BLaER1 treated with 17β-estradiol and CSF1 and Interleukin-3, amounts not matched to agents 10 nM and 100 nM (cell line): ENCODE measurements around the gene SMOC2.
"Not testable (repeated sequence)": the region's sequence is repeated elsewhere in the genome, so short reads cannot be mapped to it uniquely, and the experiment has no call there.

Experiments
- H3K27ac ChIP-seq, 11 experiments: shearing (Covaris generic); formaldehyde crosslinking; 2 replicates each; pipeline ENCODE4 v1.8.1; 2022
- H3K27me3 ChIP-seq, 11 experiments: shearing (Covaris generic); formaldehyde crosslinking; 2 replicates each; pipeline ENCODE4 v1.8.1; 2022
- H3K36me3 ChIP-seq, 11 experiments: shearing (Covaris generic); formaldehyde crosslinking; 2 replicates each; pipeline ENCODE4 v1.8.1; 2022
- H3K4me1 ChIP-seq, 10 experiments: shearing (Covaris generic); formaldehyde crosslinking; 2 replicates each; pipeline ENCODE4 v1.8.1; 2022
- H3K4me2 ChIP-seq, 11 experiments: shearing (Covaris generic); formaldehyde crosslinking; 2 replicates each; pipeline ENCODE4 v1.8.1; 2022
- H3K4me3 ChIP-seq, 10 experiments: shearing (Covaris generic); formaldehyde crosslinking; 2 replicates each; pipeline ENCODE4 v1.8.1; 2022
- H3K9ac ChIP-seq, 11 experiments: shearing (Covaris generic); formaldehyde crosslinking; 2 replicates each; pipeline ENCODE4 v1.8.1; 2022
- H3K9me3 ChIP-seq, 11 experiments: shearing (Covaris generic); formaldehyde crosslinking; replicated peaks in 1 of 11; 2 replicates each; pipeline ENCODE4 v1.8.1; 2022
- H4K20me1 ChIP-seq, 11 experiments: shearing (Covaris generic); formaldehyde crosslinking; 2 replicates each; pipeline ENCODE4 v1.8.1; 2022
- Cebpa-rat ChIP-seq, 11 experiments: shearing (Covaris generic); IDR thresholded peaks; 2 replicates each; pipeline ENCODE4 v1.8.1; 2022

The SMOC2 gene

DNA sequence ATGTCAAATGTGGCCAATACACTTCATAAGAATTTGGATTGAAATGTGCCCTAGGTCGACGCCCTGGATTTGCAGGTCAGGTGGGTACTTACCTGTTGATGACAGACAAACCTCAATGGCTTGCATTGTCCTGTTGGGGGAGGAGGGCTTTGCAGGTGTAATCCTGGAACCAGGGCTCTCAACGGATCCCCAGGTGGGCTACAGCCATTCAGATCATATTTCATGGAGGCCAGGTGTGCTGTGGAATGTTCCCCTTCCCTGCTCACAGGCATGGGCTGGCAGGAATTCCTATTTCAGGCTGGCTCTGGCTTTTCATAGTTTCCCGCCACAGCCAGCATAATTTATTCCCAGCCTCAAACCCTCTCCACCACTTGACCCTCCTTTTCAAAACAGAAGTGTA lies 254.7 kb downstream of the SMOC2 start:
- Histone ChIP-seq H3K27me3 (no peaks in the 10 kb centered on the region), H3K4me1 (no peaks in the 10 kb centered on the region), H3K27ac (no peak overlapping the region), H3K4me2 (no peak overlapping the region), H4K20me1 (no peaks in the 10 kb centered on the region), H3K9ac (no peak overlapping the region), H3K9me3 (peaks cover 0 to 6% (median 0%) of the 10 kb centered on the region in 11 experiments; a peak in 2 of 22 replicates), H3K4me3 (no peak overlapping the region), H3K36me3 (no peaks in the 10 kb centered on the region)
- TF ChIP-seq Cebpa-rat (IDR thresholded peaks at IDR 0.05): no peak

DNA sequence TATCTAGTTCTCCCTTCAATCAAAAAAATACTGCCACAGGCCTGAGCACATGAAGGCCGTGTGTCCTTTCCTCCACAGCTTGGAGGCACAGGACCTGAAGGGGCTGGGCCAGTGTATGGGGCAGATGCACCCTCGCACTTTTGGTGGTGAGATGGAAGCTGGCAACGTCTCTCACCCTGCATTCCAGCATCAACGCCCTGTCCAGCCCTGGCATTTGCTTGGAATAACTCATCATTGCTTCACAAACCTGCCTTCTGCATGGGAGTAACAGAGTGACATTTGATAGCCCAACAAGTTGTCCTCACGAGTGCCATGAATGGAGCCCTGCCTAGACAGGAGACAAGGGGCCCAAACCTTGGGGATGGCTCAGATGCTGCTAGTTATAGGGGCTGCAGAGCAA lies 257.9 kb downstream of the SMOC2 start:
- H3K36me3 ChIP-seq: no peaks in the 10 kb centered on the region
- H4K20me1 ChIP-seq: no peaks in the 10 kb centered on the region
- no peak overlapping the region for H3K9ac ChIP-seq
- no peak overlapping the region for H3K4me2 ChIP-seq
- TF ChIP-seq Cebpa-rat (IDR thresholded peaks at IDR 0.05): no peak
- H3K27ac ChIP-seq: no peak overlapping the region
- no peaks in the 10 kb centered on the region for H3K4me1 ChIP-seq
- no peaks in the 10 kb centered on the region for H3K27me3 ChIP-seq
- H3K4me3 ChIP-seq: no peak overlapping the region
- H3K9me3 ChIP-seq: peaks cover 0 to 6% (median 0%) of the 10 kb centered on the region in 11 experiments; a peak in 2 of 22 replicates

DNA sequence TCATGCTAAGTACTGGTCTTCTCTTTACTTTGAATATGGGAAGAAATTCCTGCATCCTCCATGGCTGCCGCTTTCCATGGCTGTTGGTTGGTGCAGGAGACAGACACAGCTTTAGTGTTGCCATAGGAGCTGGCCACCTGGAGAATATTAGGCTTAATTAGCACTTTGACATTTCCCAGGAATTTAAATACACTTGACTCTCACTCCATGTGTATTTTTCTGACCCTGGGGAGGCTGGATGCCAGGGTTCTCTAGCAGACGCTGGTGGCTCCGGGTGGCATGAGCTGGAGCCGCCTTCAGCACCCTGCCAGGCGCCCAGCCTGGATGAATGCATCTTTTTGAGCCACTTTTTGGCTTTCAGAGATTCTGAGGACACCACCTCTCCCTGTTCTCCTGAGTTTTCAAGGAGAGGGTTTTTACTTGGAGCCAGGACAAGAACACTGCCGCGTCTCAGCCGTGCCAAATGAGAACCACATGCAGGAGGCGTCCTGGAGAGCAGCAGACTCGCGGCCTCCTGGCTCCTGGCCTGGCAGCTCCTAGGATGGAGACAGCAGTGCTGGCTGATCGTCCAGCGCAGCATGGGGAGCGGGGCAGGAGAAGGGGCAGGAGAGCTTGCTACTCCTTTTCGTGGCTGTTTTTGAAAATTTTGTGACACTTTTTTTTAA lies 258.8 kb downstream of the SMOC2 start:
- peaks cover 0 to 6% (median 0%) of the 10 kb centered on the region in 11 experiments; a peak in 2 of 22 replicates for H3K9me3 ChIP-seq
- no peaks in the 10 kb centered on the region for H3K36me3 ChIP-seq
- no peaks in the 10 kb centered on the region for H4K20me1 ChIP-seq
- no peaks in the 10 kb centered on the region for H3K27me3 ChIP-seq
- H3K9ac ChIP-seq: no peak overlapping the region
- no peak overlapping the region for H3K27ac ChIP-seq
- no peak overlapping the region for H3K4me3 ChIP-seq
- peaks cover 0 to 1% (median 0%) of the 10 kb centered on the region in 10 experiments; a peak in 1 of 20 replicates for H3K4me1 ChIP-seq
- no peak for TF ChIP-seq Cebpa-rat (IDR thresholded peaks at IDR 0.05)
- H3K4me2 ChIP-seq: no peak overlapping the region

DNA sequence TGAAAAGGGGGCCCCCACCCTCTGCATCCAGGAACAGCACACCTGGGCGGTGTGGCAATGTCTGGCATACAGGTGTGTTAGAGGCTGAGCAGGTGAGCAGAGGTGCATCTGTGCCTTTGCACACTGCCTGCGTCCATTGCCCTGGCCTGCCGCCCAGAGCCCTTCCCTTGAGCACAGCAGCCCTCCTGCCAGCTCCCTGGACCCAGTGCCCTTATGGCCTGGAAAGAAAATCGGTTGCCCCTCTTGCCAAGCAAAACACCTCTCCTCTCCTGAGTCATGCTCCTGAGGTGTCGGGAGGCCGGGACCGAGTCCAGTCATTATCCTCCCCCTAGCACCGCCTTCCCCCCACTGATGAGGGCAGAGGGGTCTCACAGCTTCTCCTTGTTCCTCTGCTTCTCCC lies 259.9 kb downstream of the SMOC2 start:
- TF ChIP-seq Cebpa-rat (IDR thresholded peaks at IDR 0.05): no peak
- no peaks in the 10 kb centered on the region for H3K36me3 ChIP-seq
- H3K4me2 ChIP-seq: no peak overlapping the region
- no peak overlapping the region for H3K4me3 ChIP-seq
- no peak overlapping the region for H3K9ac ChIP-seq
- H3K27ac ChIP-seq: no peak overlapping the region
- no peaks in the 10 kb centered on the region for H4K20me1 ChIP-seq
- H3K9me3 ChIP-seq: peaks cover under 1 to 16% (median 8%) of the 10 kb centered on the region in 11 experiments; a peak in 11 of 22 replicates
- H3K27me3 ChIP-seq: no peaks in the 10 kb centered on the region
- H3K4me1 ChIP-seq: peaks cover 0 to 4% (median 0%) of the 10 kb centered on the region in 10 experiments; a peak in 1 of 20 replicates

DNA sequence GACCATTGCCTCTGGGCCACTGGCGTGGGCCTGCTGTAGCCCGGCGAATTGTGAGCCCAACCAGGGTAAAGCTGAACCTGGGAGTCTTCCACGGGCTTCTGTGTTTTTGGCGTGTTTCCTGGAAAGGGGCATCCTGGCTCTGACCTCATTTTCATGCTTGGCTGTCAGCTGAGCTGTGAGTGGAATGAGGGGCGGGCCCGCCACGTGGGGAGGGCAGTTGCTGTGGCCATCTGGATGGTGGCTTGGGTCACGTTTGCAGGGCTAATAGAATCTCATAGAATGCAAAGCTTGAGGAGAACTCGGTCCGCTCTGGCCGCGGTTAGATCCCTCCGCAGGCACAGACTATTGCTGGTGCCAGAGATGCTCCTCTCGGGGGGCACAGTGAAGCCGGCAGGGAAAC lies 263.0 kb downstream of the SMOC2 start:
- Histone ChIP-seq H3K4me1 (peaks cover 0 to 9% (median 0%) of the 10 kb centered on the region in 10 experiments; a peak in 5 of 20 replicates), H3K36me3 (no peaks in the 10 kb centered on the region), H3K4me2 (no peak overlapping the region), H3K9ac (no peak overlapping the region), H3K27me3 (no peaks in the 10 kb centered on the region), H3K9me3 (peaks cover 5 to 21% (median 12%) of the 10 kb centered on the region in 11 experiments; a peak in 13 of 22 replicates), H3K27ac (no peak overlapping the region), H3K4me3 (no peak overlapping the region), H4K20me1 (no peaks in the 10 kb centered on the region)
- TF ChIP-seq Cebpa-rat (IDR thresholded peaks at IDR 0.05): no peak

DNA sequence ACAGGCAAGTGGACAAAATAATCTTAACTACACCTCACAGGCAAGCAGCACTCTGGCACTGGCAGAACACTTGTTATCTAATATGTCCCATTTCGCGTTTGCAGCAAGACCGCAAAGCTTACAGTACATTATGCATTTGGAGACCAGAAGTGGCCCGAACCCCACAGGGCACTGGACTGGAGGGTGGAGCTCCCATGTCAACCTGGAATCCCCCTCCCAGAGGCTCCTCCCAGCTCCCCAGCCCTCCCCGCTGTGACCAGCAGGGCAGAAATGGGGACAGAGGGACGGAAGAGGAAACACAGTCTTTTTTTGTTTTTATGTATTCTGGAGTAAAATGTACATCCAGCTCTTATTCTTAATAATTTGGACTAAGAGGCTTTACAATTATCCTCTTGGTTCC lies 263.7 kb downstream of the SMOC2 start:
- Histone ChIP-seq H3K4me2 (no peak overlapping the region), H3K9me3 (peaks cover 5 to 21% (median 12%) of the 10 kb centered on the region in 11 experiments; a peak in 13 of 22 replicates), H4K20me1 (no peaks in the 10 kb centered on the region), H3K4me3 (no peak overlapping the region), H3K27ac (no peak overlapping the region), H3K4me1 (peaks cover 0 to 9% (median 0%) of the 10 kb centered on the region in 10 experiments; a peak in 5 of 20 replicates), H3K27me3 (no peaks in the 10 kb centered on the region), H3K9ac (no peak overlapping the region), H3K36me3 (no peaks in the 10 kb centered on the region)
- TF ChIP-seq Cebpa-rat (IDR thresholded peaks at IDR 0.05): no peak

DNA sequence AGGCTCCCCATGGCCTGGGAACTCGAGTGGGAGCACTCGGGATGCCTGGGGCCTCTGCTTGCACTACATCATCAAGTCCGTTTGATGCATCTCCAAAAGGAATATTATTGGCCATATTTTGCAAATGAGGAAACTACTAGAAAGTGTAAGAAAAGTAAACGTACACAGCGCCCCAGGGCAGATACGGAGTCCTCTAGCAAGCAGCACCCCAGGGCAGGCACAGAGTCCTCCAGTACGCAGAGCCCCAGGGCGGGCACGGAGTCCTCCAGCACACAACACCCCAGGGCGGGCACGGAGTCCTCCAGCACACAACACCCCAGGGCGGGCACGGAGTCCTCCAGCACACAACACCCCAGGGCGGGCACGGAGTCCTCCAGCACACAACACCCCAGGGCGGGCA lies 264.3 kb downstream of the SMOC2 start:
- not testable (repeated sequence) for H3K4me1 ChIP-seq, H3K27me3 ChIP-seq, H3K4me2 ChIP-seq, H3K36me3 ChIP-seq, H4K20me1 ChIP-seq, H3K27ac ChIP-seq, H3K4me3 ChIP-seq, H3K9ac ChIP-seq
- H3K9me3 ChIP-seq: peaks cover 5 to 21% (median 12%) of the 10 kb centered on the region in 11 experiments; a peak in 13 of 22 replicates

DNA sequence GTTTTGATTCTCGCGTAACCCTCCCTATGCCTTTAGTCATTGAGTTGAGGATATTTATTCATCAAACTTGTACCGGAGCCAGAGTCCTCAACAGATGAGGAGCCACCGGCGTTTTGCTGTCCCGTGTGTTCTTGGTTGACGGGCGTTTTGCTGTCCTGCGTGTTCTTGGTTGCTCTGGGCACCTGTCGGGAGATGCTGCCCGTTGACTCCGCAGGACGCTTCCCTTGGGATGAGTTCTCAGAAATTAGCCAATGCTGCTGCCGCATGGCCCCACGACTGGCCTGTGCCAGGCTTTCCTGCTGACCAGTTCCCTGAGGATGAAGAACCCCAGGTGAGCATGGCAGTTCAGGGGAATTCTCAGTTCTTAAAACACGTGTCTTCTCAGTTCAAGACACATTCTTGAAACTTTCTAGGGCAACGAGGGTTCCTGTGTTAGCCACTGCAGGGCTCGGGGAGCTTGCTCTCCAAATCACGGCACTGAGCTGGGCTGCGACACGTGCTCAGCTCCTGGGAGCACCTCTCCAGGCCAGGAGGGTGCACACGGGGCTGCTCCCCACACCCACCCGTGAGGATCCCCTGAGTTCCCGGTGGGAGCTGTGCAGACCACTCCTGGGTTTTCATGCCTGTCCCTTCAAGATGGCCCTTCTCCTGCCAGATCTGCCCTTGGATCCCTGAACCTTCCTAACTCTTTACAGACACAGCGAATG lies 265.6 kb downstream of the SMOC2 start:
- no peaks in the 10 kb centered on the region for H4K20me1 ChIP-seq
- H3K4me3 ChIP-seq: no peak overlapping the region
- H3K36me3 ChIP-seq: no peaks in the 10 kb centered on the region
- no peaks in the 10 kb centered on the region for H3K27me3 ChIP-seq
- H3K9ac ChIP-seq: no peak overlapping the region
- peaks cover 5 to 21% (median 12%) of the 10 kb centered on the region in 11 experiments; a peak in 13 of 22 replicates for H3K9me3 ChIP-seq
- peaks cover 0 to 9% (median 0%) of the 10 kb centered on the region in 10 experiments; a peak in 5 of 20 replicates for H3K4me1 ChIP-seq
- no peak overlapping the region for H3K27ac ChIP-seq
- no peak for TF ChIP-seq Cebpa-rat (IDR thresholded peaks at IDR 0.05)
- no peak overlapping the region for H3K4me2 ChIP-seq

DNA sequence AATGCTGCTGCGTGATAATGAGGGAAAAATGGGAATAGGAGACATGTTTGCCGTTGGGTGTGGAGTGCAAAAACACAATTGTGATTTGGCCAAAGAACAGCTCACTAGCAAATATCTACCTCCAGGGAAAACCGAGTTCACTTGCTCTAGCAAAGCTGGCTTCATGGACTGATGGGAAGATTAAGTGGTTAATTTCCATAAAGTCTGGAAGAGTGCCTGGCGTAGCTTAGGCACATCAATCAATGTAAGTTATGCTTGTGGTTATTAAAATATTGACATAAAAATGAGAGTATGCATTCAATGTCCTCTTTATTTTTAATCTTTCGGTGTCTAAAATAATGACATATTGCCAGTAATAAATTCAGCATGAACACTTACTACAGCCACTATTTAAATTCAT lies 267.5 kb downstream of the SMOC2 start:
- no peaks in the 10 kb centered on the region for H4K20me1 ChIP-seq
- H3K27me3 ChIP-seq: no peaks in the 10 kb centered on the region
- H3K4me1 ChIP-seq: peaks cover 0 to 9% (median 0%) of the 10 kb centered on the region in 10 experiments; a peak in 5 of 20 replicates
- peaks cover 5 to 21% (median 12%) of the 10 kb centered on the region in 11 experiments; a peak in 13 of 22 replicates for H3K9me3 ChIP-seq
- no peak overlapping the region for H3K4me3 ChIP-seq
- no peak overlapping the region for H3K4me2 ChIP-seq
- no peaks in the 10 kb centered on the region for H3K36me3 ChIP-seq
- H3K27ac ChIP-seq: no peak overlapping the region
- TF ChIP-seq Cebpa-rat (IDR thresholded peaks at IDR 0.05): no peak
- H3K9ac ChIP-seq: no peak overlapping the region
